ENCODE measurements around the gene ACBD6. TPM values are rescaled to one million over a fixed set of nuclear protein-coding genes. Genes with fewer than 3 reads are reported as not detected.

Gene ACBD6
- total RNA-seq, 1 donor = 54.0 TPM

- no peak for DNase-seq (ENCODE audit: low read depth)
- no peak for TF ChIP-seq CTCF (IDR thresholded peaks at IDR 0.05; ENCODE audit: insufficient read depth, low read length)
- no peak overlapping the region for H3K4me3 ChIP-seq (ENCODE audit: low read depth, low read length)
These were observed 23.3 kb upstream of the ACBD6 start for GRCh38 chr1:180525715-180526039.

GRCh38 chr1:180524915-180525714 lies 22.7 kb upstream of the ACBD6 start:
- no peak overlapping the region for H3K4me3 ChIP-seq (ENCODE audit: low read depth, low read length)
- no peak for TF ChIP-seq CTCF (IDR thresholded peaks at IDR 0.05; ENCODE audit: insufficient read depth, low read length)
- no peak for DNase-seq (ENCODE audit: low read depth)

GRCh38 chr1:180524160-180524914 lies 22.0 kb upstream of the ACBD6 start:
- DNase-seq (ENCODE audit: low read depth) = no peak
- no peak for TF ChIP-seq CTCF (IDR thresholded peaks at IDR 0.05; ENCODE audit: insufficient read depth, low read length)

GRCh38 chr1:180522213-180522515 lies 19.8 kb upstream of the ACBD6 start:
- DNase-seq (ENCODE audit: low read depth) = no peak
- no peak overlapping the region for H3K4me3 ChIP-seq (ENCODE audit: low read depth, low read length)
- no peak for TF ChIP-seq CTCF (IDR thresholded peaks at IDR 0.05; ENCODE audit: insufficient read depth, low read length)

More at GRCh38 chr1:180524160-180524914, 22.0 kb upstream of the ACBD6 start:
- H3K4me3 ChIP-seq (ENCODE audit: low read depth, low read length) = no peak overlapping the region

- DNase-seq (ENCODE audit: low read depth) = peak; percentile 52
- no peak for TF ChIP-seq CTCF (IDR thresholded peaks at IDR 0.05; ENCODE audit: insufficient read depth, low read length)
- H3K4me3 ChIP-seq (ENCODE audit: low read depth, low read length) = no peak overlapping the region
These were observed 19.3 kb upstream of the ACBD6 start for GRCh38 chr1:180521474-180522212.

- no peak overlapping the region for H3K4me3 ChIP-seq (ENCODE audit: low read depth, low read length)
- no peak for DNase-seq (ENCODE audit: low read depth)
- TF ChIP-seq CTCF (IDR thresholded peaks at IDR 0.05; ENCODE audit: insufficient read depth, low read length) = no peak
These were observed 17.5 kb upstream of the ACBD6 start for GRCh38 chr1:180519846-180520245.
